HepG2 (cell line): ENCODE measurements around the gene CDH23.

ENCODE experiments used
- CBFB ChIP-seq: sonication (generic); formaldehyde crosslinking; IDR thresholded peaks from 2 replicates; pipeline ENCODE4 v1.4.0; 2020; ENCODE audit warnings: missing genetic modification reagents
- CBX2 ChIP-seq, 2 experiments: fragments of 200-600 bp in 1 of 2; sonication (generic); formaldehyde crosslinking in 1 of 2; IDR thresholded peaks; 2 replicates each; pipeline versions ENCODE4 v1.7.0 to v1.8.1; 2018 to 2022; ENCODE audit warnings: low read depth in 2 of 2, low read length in 1 of 2, mild to moderate bottlenecking in 1 of 2, missing genetic modification reagents in 1 of 2
- CTCF ChIP-seq: sonication (generic); formaldehyde crosslinking; IDR thresholded peaks from 2 replicates; pipeline ENCODE4 v1.5.0; 2020; ENCODE audit warnings: mild to moderate bottlenecking, missing genetic modification reagents, moderate library complexity
- E2F2 ChIP-seq: sonication (generic); formaldehyde crosslinking; IDR thresholded peaks from 2 replicates; pipeline ENCODE4 v1.4.0; 2020; ENCODE audit warnings: missing genetic modification reagents, borderline replicate concordance
- EZH2 ChIP-seq: conservative IDR thresholded peaks from 2 replicates; pipeline ENCODE4 v1.6.1; 2012; ENCODE audit warnings: mild to moderate bottlenecking, low read depth, low read length, moderate library complexity
- FOXA1 ChIP-seq, 2 experiments: fragments of 450-650 bp in 1 of 2; sonication (generic) in 1 of 2; formaldehyde crosslinking in 1 of 2; IDR thresholded peaks; 2 replicates each; pipeline versions ENCODE4 v1.4.0 to v1.6.1; 2016 to 2020; ENCODE audit warnings: missing genetic modification reagents in 1 of 2
- HCFC1 ChIP-seq: fragments of 150-350 bp; IDR thresholded peaks from 2 replicates; pipeline ENCODE4 v1.6.1; 2014; ENCODE audit warnings: low read depth, low read length
- NBN ChIP-seq: fragments of 450-650 bp; conservative IDR thresholded peaks from 2 replicates; pipeline ENCODE4 v1.6.1; 2017
- NR3C1 ChIP-seq: sonication (generic); formaldehyde crosslinking; IDR thresholded peaks from 2 replicates; pipeline ENCODE4 v1.4.0; 2020; ENCODE audit warnings: missing genetic modification reagents
- SP4 ChIP-seq: sonication (generic); formaldehyde crosslinking; IDR thresholded peaks from 2 replicates; pipeline ENCODE4 v1.8.1; 2023; ENCODE audit warnings: mild to moderate bottlenecking, missing genetic modification reagents
- ZNF746 ChIP-seq: sonication (generic); formaldehyde crosslinking; IDR thresholded peaks from 2 replicates; pipeline ENCODE4 v1.8.0; 2022; ENCODE audit warnings: mild to moderate bottlenecking, missing genetic modification reagents
- ZNF775 ChIP-seq: sonication (generic); formaldehyde crosslinking; IDR thresholded peaks from 2 replicates; pipeline ENCODE4 v1.4.0; 2020; ENCODE audit warnings: missing genetic modification reagents, mild to moderate bottlenecking, moderate library complexity, borderline replicate concordance
- TF ChIP-seq, protein P1 (sequence below): sonication (generic); formaldehyde crosslinking; IDR thresholded peaks from 2 replicates; pipeline ENCODE4 v1.4.0; 2020; ENCODE audit warnings: missing genetic modification reagents, borderline replicate concordance

DNA sequence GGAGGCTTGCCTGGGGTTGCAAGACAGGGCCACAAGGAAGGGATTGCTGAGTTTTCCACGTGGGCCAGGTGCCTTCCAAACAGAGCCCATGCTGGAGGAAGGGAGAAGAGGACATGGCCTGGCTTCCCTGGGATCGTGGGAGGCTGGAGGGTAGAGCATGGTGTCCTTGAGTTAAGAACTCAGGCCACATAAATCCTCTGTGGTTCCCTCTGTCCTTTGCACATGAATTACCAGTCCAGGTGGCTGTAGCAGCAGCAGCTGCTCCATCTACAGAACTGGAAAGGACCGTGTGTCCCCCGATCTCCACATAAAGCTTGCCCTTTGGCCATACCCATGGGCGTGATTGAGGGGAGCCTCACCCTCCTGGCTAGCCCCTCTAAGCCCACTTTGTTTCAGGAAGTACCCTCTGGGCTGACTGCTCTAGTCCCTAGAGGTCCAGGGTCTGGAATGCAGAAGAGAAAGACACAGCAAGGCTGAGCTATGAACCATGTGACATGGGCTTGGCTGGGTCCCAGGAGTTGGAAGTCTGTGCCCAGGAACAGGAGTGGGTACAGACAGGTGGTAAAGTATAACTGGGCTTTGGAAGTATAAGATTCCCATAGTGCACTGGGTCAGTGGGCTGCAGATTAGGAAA lies 237.9 kb downstream of the CDH23 start:
- no peak for TF ChIP-seq FOXA1 (IDR thresholded peaks at IDR 0.05)
- TF ChIP-seq FOXA1 (CRISPR knock-in tag; IDR thresholded peaks at IDR 0.05): no peak
- TF ChIP-seq ZNF775 (CRISPR knock-in tag): no peak
- no peak for TF ChIP-seq SP4 (CRISPR knock-in tag)
- TF ChIP-seq, protein P1, sequence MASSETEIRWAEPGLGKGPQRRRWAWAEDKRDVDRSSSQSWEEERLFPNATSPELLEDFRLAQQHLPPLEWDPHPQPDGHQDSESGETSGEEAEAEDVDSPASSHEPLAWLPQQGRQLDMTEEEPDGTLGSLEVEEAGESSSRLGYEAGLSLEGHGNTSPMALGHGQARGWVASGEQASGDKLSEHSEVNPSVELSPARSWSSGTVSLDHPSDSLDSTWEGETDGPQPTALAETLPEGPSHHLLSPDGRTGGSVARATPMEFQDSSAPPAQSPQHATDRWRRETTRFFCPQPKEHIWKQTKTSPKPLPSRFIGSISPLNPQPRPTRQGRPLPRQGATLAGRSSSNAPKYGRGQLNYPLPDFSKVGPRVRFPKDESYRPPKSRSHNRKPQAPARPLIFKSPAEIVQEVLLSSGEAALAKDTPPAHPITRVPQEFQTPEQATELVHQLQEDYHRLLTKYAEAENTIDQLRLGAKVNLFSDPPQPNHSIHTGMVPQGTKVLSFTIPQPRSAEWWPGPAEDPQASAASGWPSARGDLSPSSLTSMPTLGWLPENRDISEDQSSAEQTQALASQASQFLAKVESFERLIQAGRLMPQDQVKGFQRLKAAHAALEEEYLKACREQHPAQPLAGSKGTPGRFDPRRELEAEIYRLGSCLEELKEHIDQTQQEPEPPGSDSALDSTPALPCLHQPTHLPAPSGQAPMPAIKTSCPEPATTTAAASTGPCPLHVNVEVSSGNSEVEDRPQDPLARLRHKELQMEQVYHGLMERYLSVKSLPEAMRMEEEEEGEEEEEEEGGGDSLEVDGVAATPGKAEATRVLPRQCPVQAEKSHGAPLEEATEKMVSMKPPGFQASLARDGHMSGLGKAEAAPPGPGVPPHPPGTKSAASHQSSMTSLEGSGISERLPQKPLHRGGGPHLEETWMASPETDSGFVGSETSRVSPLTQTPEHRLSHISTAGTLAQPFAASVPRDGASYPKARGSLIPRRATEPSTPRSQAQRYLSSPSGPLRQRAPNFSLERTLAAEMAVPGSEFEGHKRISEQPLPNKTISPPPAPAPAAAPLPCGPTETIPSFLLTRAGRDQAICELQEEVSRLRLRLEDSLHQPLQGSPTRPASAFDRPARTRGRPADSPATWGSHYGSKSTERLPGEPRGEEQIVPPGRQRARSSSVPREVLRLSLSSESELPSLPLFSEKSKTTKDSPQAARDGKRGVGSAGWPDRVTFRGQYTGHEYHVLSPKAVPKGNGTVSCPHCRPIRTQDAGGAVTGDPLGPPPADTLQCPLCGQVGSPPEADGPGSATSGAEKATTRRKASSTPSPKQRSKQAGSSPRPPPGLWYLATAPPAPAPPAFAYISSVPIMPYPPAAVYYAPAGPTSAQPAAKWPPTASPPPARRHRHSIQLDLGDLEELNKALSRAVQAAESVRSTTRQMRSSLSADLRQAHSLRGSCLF (CRISPR knock-in tag): no peak
- no peak for TF ChIP-seq ZNF746 (CRISPR knock-in tag)
- no peak for TF ChIP-seq NBN
- no peak for TF ChIP-seq HCFC1
- TF ChIP-seq CBX2 (IDR thresholded peaks at IDR 0.05; ENCODE audit: low read depth, low read length): no peak
- TF ChIP-seq CBX2 (CRISPR knock-in tag; IDR thresholded peaks at IDR 0.05; ENCODE audit: low read depth): no peak
- no peak for TF ChIP-seq E2F2
- no peak for TF ChIP-seq CBFB
- no peak for TF ChIP-seq CTCF (CRISPR knock-in tag)
- no peak for TF ChIP-seq EZH2
- no peak for TF ChIP-seq NR3C1 (CRISPR knock-in tag)
